ENCODE results near the gene SOX1. TPM values are rescaled to one million over a fixed set of nuclear protein-coding genes. Genes with fewer than 3 reads are reported as not detected.

The SOX1 gene
- total RNA-seq, 4 donors from 2014 or later, result 0.23 to 0.93 TPM; not detected in 2

GRCh38 chr13:112101360-112101930 is 34.5 kb downstream of the SOX1 start:
- no peak for ATAC-seq
- no peaks in the 10 kb centered on the region for H3K9me3 ChIP-seq
- no peak overlapping the region for H3K27ac ChIP-seq
- WGBS, 2 donors (ENCODE audit: low coverage in 1 of 2), result 46 to 59% methylated on average over 11 of the region's 11 CpGs
- H3K4me3 ChIP-seq, result no peak overlapping the region
- H3K36me3 ChIP-seq, result no peaks in the 10 kb centered on the region
- no peak for TF ChIP-seq POLR2A (IDR thresholded peaks at IDR 0.05)
- no peak for TF ChIP-seq EP300 (IDR thresholded peaks at IDR 0.05)
- no peak for TF ChIP-seq POLR2AphosphoS5 (IDR thresholded peaks at IDR 0.05)
- TF ChIP-seq CTCF (IDR thresholded peaks at IDR 0.05), result no peak
- peaks cover 88% of the 10 kb centered on the region for H3K27me3 ChIP-seq
- H3K4me1 ChIP-seq, result peaks cover 0 to 28% (median 0%) of the 10 kb centered on the region in 3 donors

- no peak for ATAC-seq
- WGBS, 2 donors (ENCODE audit: low coverage in 1 of 2), result 29 to 39% methylated on average over 2 to 7 of the region's 7 CpGs
- H3K27me3 ChIP-seq, result peaks cover 88% of the 10 kb centered on the region
Measured at GRCh38 chr13:112102243-112102642, 35.3 kb downstream of the SOX1 start.

GRCh38 chr13:112103260-112103838 is 36.4 kb downstream of the SOX1 start:
- Histone ChIP-seq H3K36me3 (no peaks in the 10 kb centered on the region), H3K27ac (no peak overlapping the region), H3K4me1 (peaks cover 0 to 28% (median 0%) of the 10 kb centered on the region in 3 donors), H3K27me3 (peaks cover 88% of the 10 kb centered on the region), H3K4me3 (no peak overlapping the region), H3K9me3 (no peaks in the 10 kb centered on the region)
- TF ChIP-seq CTCF (IDR thresholded peaks at IDR 0.05) (no peak), EP300 (IDR thresholded peaks at IDR 0.05) (no peak), POLR2AphosphoS5 (IDR thresholded peaks at IDR 0.05) (no peak), POLR2A (IDR thresholded peaks at IDR 0.05) (no peak)
- no peak for ATAC-seq
- no CpG with 5 or more reads among the region's 19 CpGs for WGBS, 2 donors (ENCODE audit: low coverage in 1 of 2)

More at GRCh38 chr13:112102243-112102642, 35.3 kb downstream of the SOX1 start:
- TF ChIP-seq POLR2A (IDR thresholded peaks at IDR 0.05), result no peak
- no peak for TF ChIP-seq EP300 (IDR thresholded peaks at IDR 0.05)
- no peak for TF ChIP-seq POLR2AphosphoS5 (IDR thresholded peaks at IDR 0.05)
- no peak for TF ChIP-seq CTCF (IDR thresholded peaks at IDR 0.05)
- H3K4me3 ChIP-seq, result no peak overlapping the region
- peaks cover 0 to 28% (median 0%) of the 10 kb centered on the region in 3 donors for H3K4me1 ChIP-seq
- H3K9me3 ChIP-seq, result no peaks in the 10 kb centered on the region
- H3K27ac ChIP-seq, result no peak overlapping the region
- no peaks in the 10 kb centered on the region for H3K36me3 ChIP-seq

GRCh38 chr13:112103961-112104880 is 37.3 kb downstream of the SOX1 start:
- Histone ChIP-seq H3K27me3 (peaks cover 91% of the 10 kb centered on the region), H3K4me3 (no peak overlapping the region), H3K9me3 (no peaks in the 10 kb centered on the region), H3K4me1 (peaks cover 0 to 28% (median 0%) of the 10 kb centered on the region in 3 donors), H3K36me3 (no peaks in the 10 kb centered on the region), H3K27ac (no peak overlapping the region)
- ATAC-seq, result no peak
- TF ChIP-seq POLR2A (IDR thresholded peaks at IDR 0.05) (no peak), EP300 (IDR thresholded peaks at IDR 0.05) (no peak), POLR2AphosphoS5 (IDR thresholded peaks at IDR 0.05) (no peak), CTCF (IDR thresholded peaks at IDR 0.05) (no peak)
- WGBS, 2 donors (ENCODE audit: low coverage in 1 of 2), result no CpG with 5 or more reads among the region's 76 CpGs

All from gastroesophageal sphincter (tissue), 4 donors.